Measurements from ENCODE around the gene ACTN1. TPM values are rescaled to one million over a fixed set of nuclear protein-coding genes. Genes with fewer than 3 reads are reported as not detected.

Gene ACTN1
- total RNA-seq, 1 experiment from 2014 or later, result 71.1 TPM

GRCh38 chr14:68922201-68922621 is 56.9 kb downstream of the ACTN1 start:
- no peak for DNase-seq (ENCODE audit: extremely low read depth, low read depth)

GRCh38 chr14:68921666-68922065 is 57.4 kb downstream of the ACTN1 start:
- no peak for DNase-seq (ENCODE audit: extremely low read depth, low read depth)

- DNase-seq (ENCODE audit: extremely low read depth, low read depth), result no peak
These were observed 58.1 kb downstream of the ACTN1 start for GRCh38 chr14:68921049-68921448.

- no peak for DNase-seq (ENCODE audit: extremely low read depth, low read depth)
These were observed 59.8 kb downstream of the ACTN1 start for GRCh38 chr14:68919129-68919927.

GRCh38 chr14:68918612-68919011 is 60.5 kb downstream of the ACTN1 start:
- no peak for DNase-seq (ENCODE audit: extremely low read depth, low read depth)

- DNase-seq (ENCODE audit: extremely low read depth, low read depth), result no peak
These were observed 62.7 kb downstream of the ACTN1 start for GRCh38 chr14:68916358-68916941.

GRCh38 chr14:68913516-68913915 is 65.6 kb downstream of the ACTN1 start:
- DNase-seq (ENCODE audit: extremely low read depth, low read depth), result no peak

GRCh38 chr14:68911594-68912227 is 67.4 kb downstream of the ACTN1 start:
- DNase-seq (ENCODE audit: extremely low read depth, low read depth), result peak; percentile 79

- no peak for DNase-seq (ENCODE audit: extremely low read depth, low read depth)
These were observed 68.6 kb downstream of the ACTN1 start for GRCh38 chr14:68910540-68910939.

- DNase-seq (ENCODE audit: extremely low read depth, low read depth), result no peak
These were observed 70.3 kb downstream of the ACTN1 start for GRCh38 chr14:68908803-68909202.

- DNase-seq (ENCODE audit: extremely low read depth, low read depth), result no peak
These were observed 70.9 kb downstream of the ACTN1 start for GRCh38 chr14:68908201-68908600.

GRCh38 chr14:68906439-68906838 is 72.7 kb downstream of the ACTN1 start:
- DNase-seq (ENCODE audit: extremely low read depth, low read depth), result no peak

GRCh38 chr14:68905107-68905895 is 73.8 kb downstream of the ACTN1 start:
- no peak for DNase-seq (ENCODE audit: extremely low read depth, low read depth)

- DNase-seq (ENCODE audit: extremely low read depth, low read depth), result no peak
These were observed 76.7 kb downstream of the ACTN1 start for GRCh38 chr14:68902357-68902756.

GRCh38 chr14:68899033-68899603 is 80.0 kb downstream of the ACTN1 start:
- no peak for DNase-seq (ENCODE audit: extremely low read depth, low read depth)

- DNase-seq (ENCODE audit: extremely low read depth, low read depth), result no peak
These were observed 80.7 kb downstream of the ACTN1 start for GRCh38 chr14:68898248-68899032.

GRCh38 chr14:68897559-68898155 is 81.4 kb downstream of the ACTN1 start:
- DNase-seq (ENCODE audit: extremely low read depth, low read depth), result no peak

- no peak for DNase-seq (ENCODE audit: extremely low read depth, low read depth)
These were observed 83.0 kb downstream of the ACTN1 start for GRCh38 chr14:68896132-68896531.
